Panc1 (cell line): Measurements from ENCODE around the gene GNS. TPM values are rescaled to one million over a fixed set of nuclear protein-coding genes. Genes with fewer than 3 reads are reported as not detected.

Source experiments
- ATAC-seq: fragments of 200-7000 bp; cut with Tn5 transposase; 2 replicates; pipeline ENCODE4 v1.9.1; 2020; ENCODE audit warnings: mild to moderate bottlenecking, moderate library complexity
- BruUV-seq: library from RNA; stranded (reverse); fragments of 400-500 nt; replicated peaks from 2 replicates; lab custom pipeline; 2021; lab: Mats Ljungman, UMichigan
- CTCF ChIA-PET: fragments of 300-600 bp; sonication (Branson Sonifier 250); formaldehyde crosslinking; loops from one replicate; lab custom pipeline; 2022; ENCODE audit warnings: antibody characterized with exemption; lab: Charles Lee
- POLR2A ChIA-PET: fragments of 300-600 bp; sonication (Branson Sonifier 250); formaldehyde crosslinking; loops from one replicate; lab custom pipeline; 2022; ENCODE audit warnings: antibody characterized with exemption; lab: Charles Lee
- DNase-seq: peaks from one replicate; pipeline ENCODE4 v3.0.0-alpha.2; 2010; ENCODE audit warnings: low read depth, low spot score
- H3K27ac ChIP-seq: 2 replicates; pipeline ENCODE4 v1.5.1; 2011; ENCODE audit warnings: mild to moderate bottlenecking, low read length, inconsistent platforms
- H3K27me3 ChIP-seq: fragments of 200-500 bp; sonication (Bioruptor generic); 2 replicates; pipeline ENCODE4 v1.6.0; 2014; ENCODE audit warnings: low read length, inconsistent platforms; ENCODE audit not compliant: control insufficient read depth, insufficient read depth
- H3K36me3 ChIP-seq: fragments of 200-500 bp; sonication (Bioruptor generic); 2 replicates; pipeline ENCODE4 v1.5.1; 2014; ENCODE audit warnings: inconsistent platforms, mild to moderate bottlenecking, low read length, moderate library complexity; ENCODE audit not compliant: control insufficient read depth, insufficient read depth
- H3K4me1 ChIP-seq: 2 replicates; pipeline ENCODE4 v1.5.1; 2011; ENCODE audit warnings: inconsistent platforms, mild to moderate bottlenecking, low read length, moderate library complexity; ENCODE audit not compliant: control insufficient read depth, insufficient read depth
- H3K4me3 ChIP-seq, 2 experiments: 2 replicates each; pipeline ENCODE4 v1.5.1; 2011 to 2012; ENCODE audit warnings: low read depth in 2 of 2, low read length in 2 of 2, mild to moderate bottlenecking in 2 of 2, inconsistent platforms in 1 of 2, moderate library complexity in 1 of 2
- H3K9me3 ChIP-seq: fragments of 200-500 bp; sonication (Bioruptor generic); 2 replicates; pipeline ENCODE4 v1.5.1; 2014; ENCODE audit warnings: low read depth, mild to moderate bottlenecking, inconsistent platforms, low read length, moderate library complexity; ENCODE audit not compliant: control insufficient read depth, insufficient read depth
- POLR2AphosphoS5 ChIP-seq: IDR thresholded peaks from 2 replicates; pipeline ENCODE4 v1.6.1; 2012; ENCODE audit warnings: mild to moderate bottlenecking, low read depth, low read length, moderate library complexity
- SIN3A ChIP-seq: IDR thresholded peaks from 2 replicates; pipeline ENCODE4 v1.6.1; 2012; ENCODE audit warnings: low read depth, mild to moderate bottlenecking, low read length, moderate library complexity, borderline replicate concordance; ENCODE audit not compliant: insufficient read depth
- TCF7L2 ChIP-seq: IDR thresholded peaks from 2 replicates; pipeline ENCODE4 v1.6.1; 2011; ENCODE audit warnings: mild to moderate bottlenecking, low read depth, low read length, inconsistent platforms
- in situ Hi-C: cut with HindIII; loops from 2 replicates; pipeline ENCODE4 v1.10.0; 2016; ENCODE audit warnings: low sequenced_read_pairs, low pct_unique_long_range_greater_than_20kb
- intact Hi-C: fragments of 100-400 bp; cut with micrococcal nuclease; formaldehyde crosslinking; loops from one replicate; pipeline ENCODE4 v1.10.0; 2022; ENCODE audit not compliant: unreplicated experiment
- total RNA-seq: library from RNA; stranded (reverse); gene quantifications from one replicate; pipeline ENCODE4 v1.2.1, GENCODE V29; 2021; ENCODE audit not compliant: unreplicated experiment
- TF ChIP-seq, protein P1 (sequence below): fragments of 450-650 bp; IDR thresholded peaks from 2 replicates; pipeline ENCODE4 v1.5.1; 2017; ENCODE audit warnings: mild to moderate bottlenecking
- TF ChIP-seq, protein P2 (sequence below), 2 experiments: IDR thresholded peaks; 2 replicates each; pipeline ENCODE4 v1.6.1; 2011 to 2012; ENCODE audit warnings: low read depth in 2 of 2, control low read depth in 1 of 2, low read length in 1 of 2, mild to moderate bottlenecking in 1 of 2, moderate library complexity in 1 of 2; ENCODE audit not compliant: insufficient read depth in 1 of 2

The GNS gene
- total RNA-seq, 1 experiment from 2014 or later = 117 TPM

- no peak for ATAC-seq
- H3K27me3 ChIP-seq = no peaks in the 10 kb centered on the region
- H3K9me3 ChIP-seq = no peaks in the 10 kb centered on the region
- no TSS peak for BruUV-seq
- no peak overlapping the region for H3K4me3 ChIP-seq
- H3K4me1 ChIP-seq = no peaks in the 10 kb centered on the region
- intact Hi-C loops = no loop called here
- no peak overlapping the region for H3K27ac ChIP-seq
- POLR2A ChIA-PET = no interaction called here
- CTCF ChIA-PET = no interaction called here
- TF ChIP-seq, protein P1, sequence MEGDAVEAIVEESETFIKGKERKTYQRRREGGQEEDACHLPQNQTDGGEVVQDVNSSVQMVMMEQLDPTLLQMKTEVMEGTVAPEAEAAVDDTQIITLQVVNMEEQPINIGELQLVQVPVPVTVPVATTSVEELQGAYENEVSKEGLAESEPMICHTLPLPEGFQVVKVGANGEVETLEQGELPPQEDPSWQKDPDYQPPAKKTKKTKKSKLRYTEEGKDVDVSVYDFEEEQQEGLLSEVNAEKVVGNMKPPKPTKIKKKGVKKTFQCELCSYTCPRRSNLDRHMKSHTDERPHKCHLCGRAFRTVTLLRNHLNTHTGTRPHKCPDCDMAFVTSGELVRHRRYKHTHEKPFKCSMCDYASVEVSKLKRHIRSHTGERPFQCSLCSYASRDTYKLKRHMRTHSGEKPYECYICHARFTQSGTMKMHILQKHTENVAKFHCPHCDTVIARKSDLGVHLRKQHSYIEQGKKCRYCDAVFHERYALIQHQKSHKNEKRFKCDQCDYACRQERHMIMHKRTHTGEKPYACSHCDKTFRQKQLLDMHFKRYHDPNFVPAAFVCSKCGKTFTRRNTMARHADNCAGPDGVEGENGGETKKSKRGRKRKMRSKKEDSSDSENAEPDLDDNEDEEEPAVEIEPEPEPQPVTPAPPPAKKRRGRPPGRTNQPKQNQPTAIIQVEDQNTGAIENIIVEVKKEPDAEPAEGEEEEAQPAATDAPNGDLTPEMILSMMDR = no peak
- TF ChIP-seq SIN3A (no peak), TCF7L2 (no peak), POLR2AphosphoS5 (no peak)
- TF ChIP-seq, protein P2, sequence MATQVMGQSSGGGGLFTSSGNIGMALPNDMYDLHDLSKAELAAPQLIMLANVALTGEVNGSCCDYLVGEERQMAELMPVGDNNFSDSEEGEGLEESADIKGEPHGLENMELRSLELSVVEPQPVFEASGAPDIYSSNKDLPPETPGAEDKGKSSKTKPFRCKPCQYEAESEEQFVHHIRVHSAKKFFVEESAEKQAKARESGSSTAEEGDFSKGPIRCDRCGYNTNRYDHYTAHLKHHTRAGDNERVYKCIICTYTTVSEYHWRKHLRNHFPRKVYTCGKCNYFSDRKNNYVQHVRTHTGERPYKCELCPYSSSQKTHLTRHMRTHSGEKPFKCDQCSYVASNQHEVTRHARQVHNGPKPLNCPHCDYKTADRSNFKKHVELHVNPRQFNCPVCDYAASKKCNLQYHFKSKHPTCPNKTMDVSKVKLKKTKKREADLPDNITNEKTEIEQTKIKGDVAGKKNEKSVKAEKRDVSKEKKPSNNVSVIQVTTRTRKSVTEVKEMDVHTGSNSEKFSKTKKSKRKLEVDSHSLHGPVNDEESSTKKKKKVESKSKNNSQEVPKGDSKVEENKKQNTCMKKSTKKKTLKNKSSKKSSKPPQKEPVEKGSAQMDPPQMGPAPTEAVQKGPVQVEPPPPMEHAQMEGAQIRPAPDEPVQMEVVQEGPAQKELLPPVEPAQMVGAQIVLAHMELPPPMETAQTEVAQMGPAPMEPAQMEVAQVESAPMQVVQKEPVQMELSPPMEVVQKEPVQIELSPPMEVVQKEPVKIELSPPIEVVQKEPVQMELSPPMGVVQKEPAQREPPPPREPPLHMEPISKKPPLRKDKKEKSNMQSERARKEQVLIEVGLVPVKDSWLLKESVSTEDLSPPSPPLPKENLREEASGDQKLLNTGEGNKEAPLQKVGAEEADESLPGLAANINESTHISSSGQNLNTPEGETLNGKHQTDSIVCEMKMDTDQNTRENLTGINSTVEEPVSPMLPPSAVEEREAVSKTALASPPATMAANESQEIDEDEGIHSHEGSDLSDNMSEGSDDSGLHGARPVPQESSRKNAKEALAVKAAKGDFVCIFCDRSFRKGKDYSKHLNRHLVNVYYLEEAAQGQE (IDR thresholded peaks at IDR 0.05; ENCODE audit: insufficient read depth in 1 of 2, low read depth in 2 of 2, low read length in 1 of 2) = no peak
- in situ Hi-C loops = no loop called here
- H3K36me3 ChIP-seq = no peaks in the 10 kb centered on the region
- no peak for DNase-seq
Observed at GRCh38 chr12:64737539-64737938, 21.7 kb downstream of the GNS start.

DNA sequence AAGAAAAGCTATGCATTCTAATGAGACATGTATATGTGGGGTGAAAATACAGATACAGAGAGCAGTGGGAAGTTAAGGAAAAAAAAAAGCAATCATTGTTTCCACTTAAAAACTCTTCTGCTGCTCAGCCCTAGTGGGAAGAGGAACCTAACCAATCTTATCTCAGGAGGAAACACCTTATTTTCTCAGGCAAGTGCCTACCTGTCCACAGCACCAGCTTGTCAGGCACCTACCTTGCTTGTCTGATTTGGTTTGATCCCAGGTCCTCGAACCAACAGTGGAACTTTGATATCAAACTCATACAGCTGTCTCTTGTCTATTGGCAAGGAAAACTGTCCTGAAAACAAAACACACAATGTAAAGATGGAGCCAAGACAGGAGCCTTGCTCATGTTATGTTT is 22.4 kb downstream of the GNS start:
- ChIA-PET CTCF (no interaction called here), POLR2A (interaction anchor here (0.6 kb wide), 1 partner anchor 131 kb away, joined by 7 read pairs; no protein-coding TSS in a partner anchor)
- Histone ChIP-seq H3K9me3 (no peaks in the 10 kb centered on the region), H3K36me3 (no peaks in the 10 kb centered on the region), H3K4me1 (no peaks in the 10 kb centered on the region), H3K27me3 (no peaks in the 10 kb centered on the region), H3K27ac (no peak overlapping the region), H3K4me3 (no peak overlapping the region)
- ATAC-seq (no peak), DNase-seq (no peak)
- TF ChIP-seq, protein P1 = no peak
- TF ChIP-seq TCF7L2 = no peak
- TF ChIP-seq SIN3A = no peak
- TF ChIP-seq POLR2AphosphoS5 = no peak
- TF ChIP-seq, protein P2 (IDR thresholded peaks at IDR 0.05; ENCODE audit: insufficient read depth in 1 of 2, low read depth in 2 of 2, low read length in 1 of 2) = no peak
- BruUV-seq = no TSS peak
- intact Hi-C loops = no loop called here
- in situ Hi-C loops = no loop called here
